Inflammatory macrophage treated with lipopolysaccharide for 1 hour (primary cell): ENCODE results near the gene MDP1.
"Not testable (repeated sequence)": the region's sequence is repeated elsewhere in the genome, so short reads cannot be mapped to it uniquely, and the experiment has no call there.

Source experiments
- DNase-seq, 2 donors: peaks; one replicate each; pipeline ENCODE4 v3.0.0-alpha.2; 2020 to 2022

Gene MDP1

GRCh38 chr14:24231263-24232120 is 15.6 kb upstream of the MDP1 start:
- DNase-seq: no peak

GRCh38 chr14:24228902-24229301 is 13.0 kb upstream of the MDP1 start:
- DNase-seq: no peak

- DNase-seq: no peak
Observed at GRCh38 chr14:24226473-24226872, 10.6 kb upstream of the MDP1 start.

- no peak for DNase-seq
Observed at GRCh38 chr14:24224618-24225071, 8.8 kb upstream of the MDP1 start.

- not testable (repeated sequence) for DNase-seq
Observed at GRCh38 chr14:24222987-24223386, 7.1 kb upstream of the MDP1 start.

GRCh38 chr14:24219521-24219920 is 3.7 kb upstream of the MDP1 start:
- DNase-seq: no peak

- DNase-seq: no peak
Observed at GRCh38 chr14:24219080-24219479, 3.2 kb upstream of the MDP1 start.

- not testable (repeated sequence) for DNase-seq
Observed at GRCh38 chr14:24216876-24217275, 1.0 kb upstream of the MDP1 start.

- no peak for DNase-seq
Observed at GRCh38 chr14:24216345-24216699, 456 bp upstream of the MDP1 start.

GRCh38 chr14:24213866-24214662 is 1.8 kb downstream of the MDP1 start:
- DNase-seq: no peak

GRCh38 chr14:24212924-24213865 is 2.7 kb downstream of the MDP1 start, which contains the start of gene CHMP4A:
Gene CHMP4A, minus strand, starts transcription at chr14:24213488. Its CDS starts 49 bp downstream, at chr14:24213439.
- peak; percentile 96 to 98 for DNase-seq

- no peak for DNase-seq
Observed at GRCh38 chr14:24211311-24211710, 4.6 kb downstream of the MDP1 start.

GRCh38 chr14:24207625-24208024 is 8.2 kb downstream of the MDP1 start:
- no peak for DNase-seq

- DNase-seq: no peak
Observed at GRCh38 chr14:24207104-24207551, 8.7 kb downstream of the MDP1 start.

GRCh38 chr14:24206260-24207103 is 9.4 kb downstream of the MDP1 start:
- DNase-seq: no peak

GRCh38 chr14:24204163-24205146 is 11.4 kb downstream of the MDP1 start:
- DNase-seq: no peak

GRCh38 chr14:24203249-24203886 is 12.5 kb downstream of the MDP1 start:
- not testable (repeated sequence) for DNase-seq

GRCh38 chr14:24202538-24202937 is 13.3 kb downstream of the MDP1 start:
- DNase-seq: not testable (repeated sequence)

- DNase-seq: no peak
Observed at GRCh38 chr14:24198814-24199524, 16.9 kb downstream of the MDP1 start.
